GM12878 (cell line): ENCODE data around the gene KRAS. TPM values are rescaled to one million over a fixed set of nuclear protein-coding genes. Genes with fewer than 3 reads are reported as not detected.

Experiments used
- ATAC-seq: fragments of 200-7000 bp; cut with Tn5 transposase; 3 replicates; pipeline ENCODE4 v1.9.1; 2020; ENCODE audit warnings: mild to moderate bottlenecking, moderate library complexity
- BruUV-seq: library from RNA; stranded (reverse); fragments of 400-500 nt; replicated peaks from 2 replicates; lab custom pipeline; 2021; lab: Mats Ljungman, UMichigan
- CTCF ChIA-PET: fragments of 300-600 bp; sonication (Branson Sonifier 250); formaldehyde crosslinking; extraction: SDS; loops from one replicate; lab custom pipeline; 2021; ENCODE audit warnings: inconsistent platforms; lab: Yijun Ruan, JAX
- POLR2A ChIA-PET: fragments of 350-600 bp; formaldehyde crosslinking; extraction: SDS; loops from one replicate; lab custom pipeline; 2021; ENCODE audit warnings: inconsistent platforms; lab: Charles Lee
- RAD21 ChIA-PET: fragments of 300-600 bp; sonication (Branson Sonifier 250); formaldehyde crosslinking; loops from one replicate; lab custom pipeline; 2023; ENCODE audit warnings: antibody characterized with exemption; ENCODE audit not compliant: unreplicated experiment; lab: Charles Lee
- SMC1A ChIA-PET: fragments of 300-600 bp; sonication (Branson Sonifier 250); formaldehyde crosslinking; loops from one replicate; lab custom pipeline; 2023; ENCODE audit not compliant: unreplicated experiment, uncharacterized antibody; lab: Charles Lee
- DNase-seq: peaks from one replicate; pipeline ENCODE4 v3.0.0-alpha.2; 2011; ENCODE audit warnings: low read depth, low spot score
- FAIRE-seq: peaks from 3 replicates; lab custom pipeline; 2011; peaks lifted over from hg19 to GRCh38; lab: Jason Lieb, UNC
- H2AFZ ChIP-seq: 2 replicates; pipeline ENCODE4 v1.6.0; 2011; ENCODE audit warnings: low read depth, low read length, control low read depth; ENCODE audit not compliant: control insufficient read depth
- H3K27ac ChIP-seq: 2 replicates; pipeline ENCODE4 v1.5.1; 2011; ENCODE audit warnings: control low read depth; ENCODE audit not compliant: control insufficient read depth, insufficient read depth
- H3K27me3 ChIP-seq, 2 experiments: replicated peaks in 1 of 2; 2 replicates each; pipeline versions ENCODE4 v1.6.0 to v1.6.1; 2011; ENCODE audit warnings: low read length in 1 of 2; ENCODE audit not compliant: control insufficient read depth in 2 of 2, insufficient read depth in 2 of 2
- H3K36me3 ChIP-seq, 2 experiments: 2 replicates each; pipeline ENCODE4 v1.5.1; 2011; ENCODE audit warnings: low read length in 1 of 2; ENCODE audit not compliant: control insufficient read depth in 2 of 2, insufficient read depth in 2 of 2
- H3K4me1 ChIP-seq: 2 replicates; pipeline ENCODE4 v1.6.1; 2011; ENCODE audit warnings: mild to moderate bottlenecking, low read length, moderate library complexity, mixed read lengths; ENCODE audit not compliant: control insufficient read depth, insufficient read depth
- H3K4me2 ChIP-seq: 2 replicates; pipeline ENCODE4 v1.6.0; 2011; ENCODE audit warnings: control low read depth; ENCODE audit not compliant: control insufficient read depth, insufficient read depth
- H3K4me3 ChIP-seq: fragments of 200-600 bp; sonication (generic); 2 replicates; pipeline ENCODE4 v1.5.1; 2016
- H3K79me2 ChIP-seq: 2 replicates; pipeline ENCODE4 v1.6.0; 2011; ENCODE audit warnings: low read length; ENCODE audit not compliant: control insufficient read depth, insufficient read depth
- H3K9ac ChIP-seq: 2 replicates; pipeline ENCODE4 v1.8.0; 2011; ENCODE audit warnings: low read length, control low read depth, mixed read lengths; ENCODE audit not compliant: control insufficient read depth, insufficient read depth
- H3K9me3 ChIP-seq: replicated peaks from 3 replicates; pipeline ENCODE4 v1.5.1; 2011; ENCODE audit warnings: mild to moderate bottlenecking, low read length; ENCODE audit not compliant: control insufficient read depth, insufficient read depth
- H4K20me1 ChIP-seq: 2 replicates; pipeline ENCODE4 v1.6.0; 2011; ENCODE audit not compliant: control insufficient read depth, insufficient read depth
- ATF3 ChIP-seq: IDR thresholded peaks from 2 replicates; pipeline ENCODE4 v1.6.1; 2011; ENCODE audit warnings: low read depth, mild to moderate bottlenecking, low read length, moderate library complexity, borderline replicate concordance; ENCODE audit errors: extremely low read depth
- BMI1 ChIP-seq: fragments of 450-650 bp; IDR thresholded peaks from 2 replicates; pipeline ENCODE4 v1.6.1; 2016; ENCODE audit warnings: mild to moderate bottlenecking, moderate library complexity, borderline replicate concordance
- CREB1 ChIP-seq: IDR thresholded peaks from 2 replicates; pipeline ENCODE4 v1.6.1; 2012; ENCODE audit warnings: low read depth, mild to moderate bottlenecking, inconsistent platforms
- EP300 ChIP-seq, 2 experiments: fragments of 150-350 bp in 1 of 2; IDR thresholded peaks; 2 replicates each; pipeline ENCODE4 v1.6.1; 2011 to 2012; ENCODE audit warnings: low read depth in 2 of 2, low read length in 2 of 2, borderline replicate concordance in 1 of 2, improper control_type of control experiment in 1 of 2, inconsistent platforms in 1 of 2; ENCODE audit not compliant: control insufficient read depth in 1 of 2
- NR2F1 ChIP-seq: fragments of 450-650 bp; conservative IDR thresholded peaks from 2 replicates; pipeline ENCODE4 v1.6.1; 2017; ENCODE audit warnings: mild to moderate bottlenecking
- PML ChIP-seq: IDR thresholded peaks from 2 replicates; pipeline ENCODE4 v1.6.1; 2012; ENCODE audit warnings: low read length, inconsistent platforms
- SRF ChIP-seq, 2 experiments: IDR thresholded peaks; 2 replicates each; pipeline ENCODE4 v1.6.1; 2011; ENCODE audit warnings: low read depth in 2 of 2, low read length in 2 of 2, mild to moderate bottlenecking in 1 of 2, moderate library complexity in 1 of 2
- STAT3 ChIP-seq: IDR thresholded peaks from 2 replicates; pipeline ENCODE4 v1.6.1; 2011; ENCODE audit warnings: low read depth, low read length, improper control_type of control experiment
- TBL1XR1 ChIP-seq: IDR thresholded peaks from 2 replicates; pipeline ENCODE4 v1.6.1; 2012; ENCODE audit warnings: low read depth, low read length, improper control_type of control experiment
- ZBTB11 ChIP-seq: fragments of 450-650 bp; formaldehyde crosslinking; IDR thresholded peaks from 2 replicates; pipeline ENCODE4 v1.5.0; 2022; ENCODE audit warnings: mild to moderate bottlenecking, missing genetic modification characterization
- ZNF622 ChIP-seq: fragments of 450-650 bp; IDR thresholded peaks from 2 replicates; pipeline ENCODE4 v1.6.1; 2017; ENCODE audit warnings: mild to moderate bottlenecking, inconsistent platforms
- WGBS: methylation state at CpG from one replicate; pipeline ENCODE4 v1.1.6; 2016; ENCODE audit warnings: low lambda C conversion rate; ENCODE audit not compliant: insufficient replicate concordance, insufficient coverage; ENCODE audit errors: missing lambda C conversion rate; 5-methylcytosine and 5-hydroxymethylcytosine counted together
- in situ Hi-C: fragments of 300-500 bp; cut with MboI; formaldehyde crosslinking; loops from 9 replicates; pipeline ENCODE4 v1.14.3; 2018; ENCODE audit warnings: mixed read lengths
- intact Hi-C: fragments of 100-400 bp; cut with micrococcal nuclease; formaldehyde crosslinking; loops from one replicate; pipeline ENCODE4 v1.14.2; 2022; ENCODE audit not compliant: unreplicated experiment
- polyA plus RNA-seq, 11 experiments: library from polyadenylated mRNA; depleted of rRNA in 4 of 11; unstranded in 6 of 11; stranded (reverse) in 5 of 11; fragments of >200 nt; fragmentation: Nextera tagmentation in 4 of 11; fragmentation: Illumina TruSeq in 1 of 11; extraction: Ambion mirVana in 4 of 11; extraction: Trizol in 1 of 11; gene quantifications; 1 replicate in 1 of 11; 2 replicates in 10 of 11; pipeline versions ENCODE4 v1.2.1 to v1.2.3, GENCODE V29; 2011 to 2016; ENCODE audit warnings: inconsistent platforms in 2 of 11, missing spikeins in 2 of 11, low read depth in 1 of 11
- total RNA-seq, 4 experiments: library from RNA; depleted of rRNA in 3 of 4; stranded (reverse); fragments of >200 nt in 3 of 4; fragmentation: Illumina TruSeq in 1 of 4; extraction: Trizol in 1 of 4; gene quantifications; 2 replicates each; pipeline versions ENCODE4 v1.2.1 to v1.2.3, GENCODE V29; 2013 to 2021
- TF ChIP-seq, protein P1 (sequence below): fragments of 450-650 bp; IDR thresholded peaks from 2 replicates; pipeline ENCODE4 v1.6.1; 2017; ENCODE audit warnings: borderline replicate concordance

The KRAS gene
- total and polyA plus RNA-seq, 10 of the 15 experiments (the other 5 are each of a cell fraction or from before 2014, with no cell fraction given), result 3.1 to 23.8 (median 8.0) TPM

- ChIA-PET CTCF (interaction anchor here (1.2 to 1.3 kb wide), 2 partner anchors 9 to 11 kb away, joined by 3 to 4 read pairs; no protein-coding TSS in a partner anchor), SMC1A (interaction anchor here (0.7 to 1.7 kb wide), 4 partner anchors 24 to 131 kb away, joined by 3 to 10 read pairs (median 3); no protein-coding TSS in a partner anchor), POLR2A (no interaction called here), RAD21 (no interaction called here)
- H4K20me1 ChIP-seq, result no peaks in the 10 kb centered on the region
- H3K27me3 ChIP-seq, result no peaks in the 10 kb centered on the region
- FAIRE-seq, result no peak
- no TSS peak for BruUV-seq
- no peaks in the 10 kb centered on the region for H3K79me2 ChIP-seq
- no peaks in the 10 kb centered on the region for H3K36me3 ChIP-seq
- H3K9ac ChIP-seq, result no peak overlapping the region
- no peaks in the 10 kb centered on the region; the same call in 2 of the 3 replicates for H3K9me3 ChIP-seq
- TF ChIP-seq EP300 (IDR thresholded peaks at IDR 0.05; ENCODE audit: borderline replicate concordance in 1 of 2, control insufficient read depth in 1 of 2, low read depth in 2 of 2, low read length in 2 of 2) (no peak), CREB1 (no peak), TBL1XR1 (no peak), NR2F1 (no peak), SRF (IDR thresholded peaks at IDR 0.05; ENCODE audit: low read depth in 2 of 2, low read length in 2 of 2) (no peak), PML (no peak), ATF3 (no peak), STAT3 (no peak), BMI1 (no peak), ZNF622 (no peak), ZBTB11 (CRISPR knock-in tag) (no peak)
- TF ChIP-seq, protein P1, sequence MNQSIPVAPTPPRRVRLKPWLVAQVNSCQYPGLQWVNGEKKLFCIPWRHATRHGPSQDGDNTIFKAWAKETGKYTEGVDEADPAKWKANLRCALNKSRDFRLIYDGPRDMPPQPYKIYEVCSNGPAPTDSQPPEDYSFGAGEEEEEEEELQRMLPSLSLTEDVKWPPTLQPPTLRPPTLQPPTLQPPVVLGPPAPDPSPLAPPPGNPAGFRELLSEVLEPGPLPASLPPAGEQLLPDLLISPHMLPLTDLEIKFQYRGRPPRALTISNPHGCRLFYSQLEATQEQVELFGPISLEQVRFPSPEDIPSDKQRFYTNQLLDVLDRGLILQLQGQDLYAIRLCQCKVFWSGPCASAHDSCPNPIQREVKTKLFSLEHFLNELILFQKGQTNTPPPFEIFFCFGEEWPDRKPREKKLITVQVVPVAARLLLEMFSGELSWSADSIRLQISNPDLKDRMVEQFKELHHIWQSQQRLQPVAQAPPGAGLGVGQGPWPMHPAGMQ, result no peak
- WGBS, result 47% methylated on average over 1 of the region's 1 CpG
- ATAC-seq, result no peak
- no peak overlapping the region for H2AFZ ChIP-seq
- DNase-seq, result no peak
- no peak overlapping the region for H3K27ac ChIP-seq
- intact Hi-C loops, result no loop called here
- H3K4me3 ChIP-seq, result no peak overlapping the region
- H3K4me2 ChIP-seq, result no peak overlapping the region
- in situ Hi-C loops, result no loop called here
- H3K4me1 ChIP-seq, result peaks cover 21% of the 10 kb centered on the region
Measured at GRCh38 chr12:25264862-25265261, 14.1 kb upstream of the KRAS start.
